GM12875 (cell line): ENCODE results near the gene GHRL.

ENCODE experiments used
- H3K4me3 ChIP-seq: one replicate; pipeline ENCODE4 v1.5.1; 2011; ENCODE audit warnings: low read depth, low read length, control low read depth
- TF ChIP-seq, protein P1 (sequence below): IDR thresholded peaks from 2 replicates; pipeline ENCODE4 v1.5.1; 2011; ENCODE audit warnings: low read depth, mild to moderate bottlenecking, control low read depth, inconsistent platforms, low read length, moderate library complexity, borderline replicate concordance; ENCODE audit not compliant: insufficient read depth

GHRL gene

DNA sequence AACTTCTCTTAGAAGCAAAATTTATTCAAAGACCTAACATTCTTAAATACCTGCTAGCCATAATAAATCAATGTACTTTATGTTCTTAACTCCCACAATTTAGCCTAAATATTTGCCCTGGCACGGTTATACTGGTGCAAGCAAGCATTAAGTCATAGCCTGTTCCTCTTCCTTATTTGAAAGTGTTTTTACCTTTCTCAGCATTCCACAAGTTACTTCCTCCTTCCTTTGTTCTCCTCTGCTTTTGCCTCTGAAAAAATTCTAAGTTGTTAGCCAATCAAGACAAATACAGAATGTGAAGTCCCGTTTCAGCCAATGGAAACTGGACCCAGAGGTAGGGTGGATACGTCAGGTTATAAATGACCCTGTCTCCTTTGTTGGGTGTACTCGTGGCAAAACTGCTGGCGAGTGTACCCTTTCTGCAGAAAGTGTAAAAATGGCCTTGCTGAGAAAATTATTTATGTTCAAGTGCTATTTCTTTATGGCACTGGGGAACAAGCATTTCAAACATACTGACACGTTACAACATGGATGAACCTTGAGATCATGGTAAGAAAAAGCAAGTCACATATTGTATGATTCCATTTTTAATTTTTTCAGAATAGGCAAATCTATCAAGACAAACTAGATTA, 47.5 kb downstream of the GHRL start:
- H3K4me3 ChIP-seq: no peak overlapping the region
- TF ChIP-seq, protein P1, sequence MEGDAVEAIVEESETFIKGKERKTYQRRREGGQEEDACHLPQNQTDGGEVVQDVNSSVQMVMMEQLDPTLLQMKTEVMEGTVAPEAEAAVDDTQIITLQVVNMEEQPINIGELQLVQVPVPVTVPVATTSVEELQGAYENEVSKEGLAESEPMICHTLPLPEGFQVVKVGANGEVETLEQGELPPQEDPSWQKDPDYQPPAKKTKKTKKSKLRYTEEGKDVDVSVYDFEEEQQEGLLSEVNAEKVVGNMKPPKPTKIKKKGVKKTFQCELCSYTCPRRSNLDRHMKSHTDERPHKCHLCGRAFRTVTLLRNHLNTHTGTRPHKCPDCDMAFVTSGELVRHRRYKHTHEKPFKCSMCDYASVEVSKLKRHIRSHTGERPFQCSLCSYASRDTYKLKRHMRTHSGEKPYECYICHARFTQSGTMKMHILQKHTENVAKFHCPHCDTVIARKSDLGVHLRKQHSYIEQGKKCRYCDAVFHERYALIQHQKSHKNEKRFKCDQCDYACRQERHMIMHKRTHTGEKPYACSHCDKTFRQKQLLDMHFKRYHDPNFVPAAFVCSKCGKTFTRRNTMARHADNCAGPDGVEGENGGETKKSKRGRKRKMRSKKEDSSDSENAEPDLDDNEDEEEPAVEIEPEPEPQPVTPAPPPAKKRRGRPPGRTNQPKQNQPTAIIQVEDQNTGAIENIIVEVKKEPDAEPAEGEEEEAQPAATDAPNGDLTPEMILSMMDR: no peak

DNA sequence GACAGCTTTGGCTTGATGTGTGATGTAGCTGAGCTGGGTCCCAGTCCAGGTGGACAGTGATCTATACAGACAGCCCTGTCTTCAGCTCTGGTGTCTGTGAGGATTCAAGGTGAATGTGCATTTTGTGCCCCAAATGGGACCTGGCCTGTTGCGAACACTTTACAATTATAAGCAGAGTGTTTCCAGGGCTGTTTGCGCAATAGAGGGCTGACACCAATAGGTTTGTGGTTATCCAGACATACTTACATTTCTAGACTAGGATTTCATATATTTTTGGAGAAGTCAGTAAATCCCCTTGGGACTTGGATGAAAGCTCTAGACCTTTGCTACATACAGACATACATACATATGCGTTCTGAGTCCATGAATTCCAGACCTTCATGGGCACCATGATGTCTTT, 48.7 kb downstream of the GHRL start:
- TF ChIP-seq, protein P1: no peak
- no peak overlapping the region for H3K4me3 ChIP-seq

DNA sequence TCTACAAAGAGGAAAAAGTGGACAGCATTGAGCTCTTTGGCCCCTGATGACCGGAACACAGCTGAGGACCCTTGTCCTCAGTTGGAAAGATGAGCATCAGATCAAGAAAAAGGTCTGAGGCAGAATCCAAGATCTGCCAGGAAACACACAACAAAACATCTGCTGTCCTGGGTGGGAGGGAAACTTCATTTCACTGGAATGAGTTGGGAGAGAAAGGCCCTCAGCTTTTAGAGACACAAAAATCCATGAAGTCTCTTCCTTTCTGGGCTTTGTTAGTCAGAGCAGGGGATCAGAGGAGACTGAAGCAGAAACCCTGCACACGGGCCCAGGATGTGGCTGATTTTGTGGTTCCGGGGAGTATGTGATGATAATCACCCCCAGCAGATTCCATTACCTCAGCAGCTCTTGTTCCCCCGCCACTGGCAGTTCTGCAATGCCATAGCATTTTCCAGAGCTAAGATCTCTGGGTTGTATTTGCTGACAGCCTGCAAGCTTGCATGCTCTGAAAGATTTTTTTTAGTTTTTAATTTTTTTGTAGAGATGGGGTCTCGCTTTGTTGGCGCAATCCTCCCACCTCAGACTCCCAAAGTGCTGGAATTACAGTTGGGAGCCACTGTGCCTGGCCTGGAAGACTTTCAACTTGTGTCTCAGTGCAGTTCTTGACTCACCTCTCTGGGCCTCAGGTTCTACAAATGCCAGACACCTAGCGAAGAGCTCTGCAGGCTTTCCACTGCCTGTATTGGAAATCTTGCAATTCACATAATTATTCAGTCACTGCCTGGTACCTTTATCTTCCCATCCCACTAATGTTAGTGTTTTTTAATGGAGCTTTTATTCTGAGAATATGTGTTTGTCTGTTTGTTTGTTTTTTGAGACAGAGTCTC, 50.3 kb downstream of the GHRL start:
- H3K4me3 ChIP-seq: no peak overlapping the region
- TF ChIP-seq, protein P1: no peak

DNA sequence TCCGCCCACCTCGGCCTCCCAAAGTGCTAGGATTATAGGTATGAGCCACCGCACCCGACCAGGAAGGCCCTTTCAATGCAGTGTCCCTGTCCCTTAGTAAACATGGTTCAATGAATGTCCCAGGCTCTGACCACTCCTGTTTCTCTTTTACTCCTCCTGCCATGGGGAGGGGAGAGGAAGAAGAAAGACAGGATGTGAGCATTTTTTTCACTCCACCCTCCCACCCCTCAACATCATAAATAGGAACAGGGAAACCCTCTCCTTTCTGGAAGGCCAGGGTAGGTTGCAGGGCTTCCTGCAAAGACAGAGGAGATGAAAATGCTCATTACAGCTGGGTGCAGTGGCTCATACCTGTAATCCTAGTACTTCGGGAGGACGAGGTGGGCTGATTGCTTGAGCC, 51.9 kb downstream of the GHRL start:
- TF ChIP-seq, protein P1: no peak
- H3K4me3 ChIP-seq: no peak overlapping the region

DNA sequence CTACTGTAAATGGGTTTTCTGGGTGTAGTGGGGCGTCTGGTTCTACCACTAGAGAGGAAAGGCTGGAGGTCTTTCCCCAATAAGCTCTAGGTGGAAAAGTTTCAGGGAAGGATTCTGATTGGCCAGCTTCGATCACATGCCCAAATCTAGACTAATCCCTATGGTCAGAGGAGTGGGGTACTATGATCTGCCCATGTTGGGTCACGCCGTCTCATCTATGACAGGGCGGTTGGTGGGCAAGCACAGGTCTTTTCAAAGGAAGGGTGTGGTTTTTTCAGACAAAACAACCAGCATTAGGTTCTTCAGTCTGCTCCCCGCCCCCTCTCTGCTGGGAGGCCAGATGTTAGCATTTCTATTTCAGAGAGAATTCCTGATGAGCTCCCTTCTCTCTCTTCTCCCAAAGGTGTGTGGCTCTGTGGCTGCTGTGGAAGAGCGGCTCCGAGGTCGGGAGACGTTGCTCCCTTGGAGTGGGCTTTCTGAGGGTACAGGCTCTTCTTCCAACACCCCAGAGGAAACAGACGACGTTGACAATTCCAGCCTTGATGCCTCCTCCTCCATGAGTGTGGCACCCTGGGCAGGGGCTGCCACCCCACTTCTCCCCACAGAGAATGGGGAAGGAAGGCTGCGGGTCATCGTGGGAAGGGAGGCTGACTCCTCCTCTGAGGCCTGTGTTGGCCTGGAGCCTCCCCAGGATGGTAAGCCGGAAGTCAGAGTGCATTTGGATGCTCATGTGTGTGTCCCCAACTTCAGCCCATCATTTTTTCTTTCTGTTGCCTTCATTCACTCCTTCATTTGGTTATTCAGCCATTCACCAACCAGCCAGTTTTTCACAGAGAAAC, 54.2 kb downstream of the GHRL start:
- no peak overlapping the region for H3K4me3 ChIP-seq
- TF ChIP-seq, protein P1: no peak
